ENCODE measurements around the gene R3HDM4. TPM values are rescaled to one million over a fixed set of nuclear protein-coding genes. Genes with fewer than 3 reads are reported as not detected.
"Not testable (repeated sequence)": the region's sequence is repeated elsewhere in the genome, so short reads cannot be mapped to it uniquely, and the experiment has no call there.

Gene R3HDM4
- polyA plus RNA-seq, 4 donors: 44.0 to 61.4 (median 46.7) TPM

GRCh38 chr19:896999-897398 is 16.0 kb downstream of the R3HDM4 start:
- no peak for DNase-seq (ENCODE audit: low read depth in 4 of 4, low spot score in 3 of 4)

GRCh38 chr19:896434-896833 is 16.6 kb downstream of the R3HDM4 start:
- no peak for DNase-seq (ENCODE audit: low read depth in 4 of 4, low spot score in 3 of 4)

- peak; percentile 85 to 94 (median 90) for DNase-seq (ENCODE audit: low read depth in 4 of 4, low spot score in 3 of 4)
These were observed 19.9 kb downstream of the R3HDM4 start, which contains the start of the genes MED16 and RNU6-9 for GRCh38 chr19:892894-893689. Gene MED16 (minus strand): TSS chr19:893187. CDS start chr19:891131, 2,056 bp downstream. Gene RNU6-9 (plus strand): TSS chr19:893484.

- no peak for DNase-seq (ENCODE audit: low read depth in 4 of 4, low spot score in 3 of 4)
These were observed 20.7 kb downstream of the R3HDM4 start for GRCh38 chr19:892243-892893.

GRCh38 chr19:891421-892200 is 21.4 kb downstream of the R3HDM4 start:
- DNase-seq (ENCODE audit: low read depth in 4 of 4, low spot score in 3 of 4): not testable (repeated sequence)

- no peak for DNase-seq (ENCODE audit: low read depth in 4 of 4, low spot score in 3 of 4)
These were observed 22.2 kb downstream of the R3HDM4 start for GRCh38 chr19:890831-891230.

GRCh38 chr19:889662-890295 is 23.2 kb downstream of the R3HDM4 start:
- DNase-seq (ENCODE audit: low read depth in 4 of 4, low spot score in 3 of 4): no peak

- no peak for DNase-seq (ENCODE audit: low read depth in 4 of 4, low spot score in 3 of 4)
These were observed 24.2 kb downstream of the R3HDM4 start for GRCh38 chr19:888581-889385.

- no peak for DNase-seq (ENCODE audit: low read depth in 4 of 4, low spot score in 3 of 4)
These were observed 25.4 kb downstream of the R3HDM4 start for GRCh38 chr19:887599-887998.

- no peak for DNase-seq (ENCODE audit: low read depth in 4 of 4, low spot score in 3 of 4)
These were observed 25.9 kb downstream of the R3HDM4 start for GRCh38 chr19:887072-887471.

- no peak for DNase-seq (ENCODE audit: low read depth in 4 of 4, low spot score in 3 of 4)
These were observed 27.3 kb downstream of the R3HDM4 start for GRCh38 chr19:885536-886224.

- no peak for DNase-seq (ENCODE audit: low read depth in 4 of 4, low spot score in 3 of 4)
These were observed 28.4 kb downstream of the R3HDM4 start for GRCh38 chr19:884420-885211.

GRCh38 chr19:883661-884211 is 29.3 kb downstream of the R3HDM4 start:
- DNase-seq (ENCODE audit: low read depth in 4 of 4, low spot score in 3 of 4): no peak

- no peak for DNase-seq (ENCODE audit: low read depth in 4 of 4, low spot score in 3 of 4)
These were observed 30.0 kb downstream of the R3HDM4 start for GRCh38 chr19:882871-883497.

GRCh38 chr19:881385-882071 is 31.5 kb downstream of the R3HDM4 start:
- DNase-seq (ENCODE audit: low read depth in 4 of 4, low spot score in 3 of 4): no peak

GRCh38 chr19:879711-880438 is 33.1 kb downstream of the R3HDM4 start:
- DNase-seq (ENCODE audit: low read depth in 4 of 4, low spot score in 3 of 4): no peak

All from right renal pelvis (tissue), 4 donors.